ENCODE data around the gene PGGT1B. TPM values are rescaled to one million over a fixed set of nuclear protein-coding genes. Genes with fewer than 3 reads are reported as not detected.

PGGT1B gene
- total and polyA plus RNA-seq, 3 donors from 2014 or later = 10.2 to 15.6 (median 12.1) TPM

DNA sequence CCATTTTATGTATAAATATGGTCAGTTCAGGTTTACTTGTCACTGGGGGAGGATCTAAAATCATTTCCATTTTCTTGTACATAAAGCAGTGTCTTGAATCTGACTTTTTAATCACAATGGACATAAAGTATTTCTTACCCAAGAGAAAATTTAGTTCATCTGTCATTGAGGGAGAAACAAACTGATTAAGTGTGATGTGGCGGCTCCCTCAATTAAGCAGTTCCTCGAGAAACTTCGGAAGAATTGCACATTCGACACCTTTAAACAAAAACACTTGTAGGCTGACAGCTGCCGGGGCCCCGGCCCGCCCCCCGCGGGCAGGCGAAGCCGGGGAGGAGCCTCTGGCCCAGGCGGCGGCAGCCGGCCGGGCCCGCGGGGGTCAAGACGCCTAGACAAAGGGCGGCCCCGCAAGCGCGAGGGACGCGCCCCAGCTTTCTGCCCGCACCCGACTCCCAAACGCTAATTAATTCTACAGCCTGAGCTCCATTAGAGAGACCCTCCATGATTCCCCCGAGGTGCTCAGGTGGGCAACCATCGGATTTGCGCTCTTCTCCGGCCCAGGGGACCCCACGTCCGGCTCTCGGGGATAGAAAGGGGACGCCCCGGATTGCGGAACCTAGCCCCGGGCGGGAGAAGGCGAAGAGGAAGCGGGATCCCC is 93.7 kb downstream of the PGGT1B start:
- WGBS, 2 donors = 2 to 6% methylated on average over 19 to 39 of the region's 41 CpGs
- no peaks in the 10 kb centered on the region for H3K36me3 ChIP-seq (ENCODE audit: low read depth, missing control alignments)
- peak overlapping the region; percentile 41 to 57 for H3K27ac ChIP-seq
- DNase-seq = no peak
- no peaks in the 10 kb centered on the region for H3K9me3 ChIP-seq
- H3K4me3 ChIP-seq = peak overlapping the region; percentile 65 to 71
- intact Hi-C loops (cut with DNase I; ENCODE audit: low total_unique reads) = no loop called here
- H3K27me3 ChIP-seq = no peaks in the 10 kb centered on the region
- H3K4me1 ChIP-seq = no peaks in the 10 kb centered on the region
- TF ChIP-seq, protein P1, sequence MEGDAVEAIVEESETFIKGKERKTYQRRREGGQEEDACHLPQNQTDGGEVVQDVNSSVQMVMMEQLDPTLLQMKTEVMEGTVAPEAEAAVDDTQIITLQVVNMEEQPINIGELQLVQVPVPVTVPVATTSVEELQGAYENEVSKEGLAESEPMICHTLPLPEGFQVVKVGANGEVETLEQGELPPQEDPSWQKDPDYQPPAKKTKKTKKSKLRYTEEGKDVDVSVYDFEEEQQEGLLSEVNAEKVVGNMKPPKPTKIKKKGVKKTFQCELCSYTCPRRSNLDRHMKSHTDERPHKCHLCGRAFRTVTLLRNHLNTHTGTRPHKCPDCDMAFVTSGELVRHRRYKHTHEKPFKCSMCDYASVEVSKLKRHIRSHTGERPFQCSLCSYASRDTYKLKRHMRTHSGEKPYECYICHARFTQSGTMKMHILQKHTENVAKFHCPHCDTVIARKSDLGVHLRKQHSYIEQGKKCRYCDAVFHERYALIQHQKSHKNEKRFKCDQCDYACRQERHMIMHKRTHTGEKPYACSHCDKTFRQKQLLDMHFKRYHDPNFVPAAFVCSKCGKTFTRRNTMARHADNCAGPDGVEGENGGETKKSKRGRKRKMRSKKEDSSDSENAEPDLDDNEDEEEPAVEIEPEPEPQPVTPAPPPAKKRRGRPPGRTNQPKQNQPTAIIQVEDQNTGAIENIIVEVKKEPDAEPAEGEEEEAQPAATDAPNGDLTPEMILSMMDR (IDR thresholded peaks at IDR 0.05) = no peak
- no peak for TF ChIP-seq POLR2A (IDR thresholded peaks at IDR 0.05)

- Histone ChIP-seq H3K9me3 (no peaks in the 10 kb centered on the region), H3K27me3 (no peaks in the 10 kb centered on the region), H3K36me3 (ENCODE audit: low read depth, missing control alignments) (no peaks in the 10 kb centered on the region), H3K4me1 (no peaks in the 10 kb centered on the region), H3K27ac (no peak overlapping the region), H3K4me3 (no peak overlapping the region)
- intact Hi-C loops (cut with DNase I; ENCODE audit: low total_unique reads) = no loop called here
- no peak for DNase-seq
- 94 to 98% methylated on average over 6 to 12 of the region's 12 CpGs for WGBS, 2 donors
- no peak for TF ChIP-seq POLR2A (IDR thresholded peaks at IDR 0.05)
- TF ChIP-seq, protein P1 (IDR thresholded peaks at IDR 0.05) = no peak
These were observed 95.8 kb downstream of the PGGT1B start for GRCh38 chr5:115166744-115167393.

- TF ChIP-seq, protein P1 (IDR thresholded peaks at IDR 0.05) = no peak
- no peak for TF ChIP-seq POLR2A (IDR thresholded peaks at IDR 0.05)
- Histone ChIP-seq H3K36me3 (ENCODE audit: low read depth, missing control alignments) (no peaks in the 10 kb centered on the region), H3K27ac (no peak overlapping the region), H3K9me3 (no peaks in the 10 kb centered on the region), H3K4me1 (no peaks in the 10 kb centered on the region), H3K27me3 (no peaks in the 10 kb centered on the region), H3K4me3 (no peak overlapping the region)
- intact Hi-C loops (cut with DNase I; ENCODE audit: low total_unique reads) = no loop called here
- DNase-seq = no peak
- WGBS, 2 donors = 88 to 90% methylated on average over 4 to 5 of the region's 5 CpGs
These were observed 96.9 kb downstream of the PGGT1B start for GRCh38 chr5:115165790-115166189.

DNA sequence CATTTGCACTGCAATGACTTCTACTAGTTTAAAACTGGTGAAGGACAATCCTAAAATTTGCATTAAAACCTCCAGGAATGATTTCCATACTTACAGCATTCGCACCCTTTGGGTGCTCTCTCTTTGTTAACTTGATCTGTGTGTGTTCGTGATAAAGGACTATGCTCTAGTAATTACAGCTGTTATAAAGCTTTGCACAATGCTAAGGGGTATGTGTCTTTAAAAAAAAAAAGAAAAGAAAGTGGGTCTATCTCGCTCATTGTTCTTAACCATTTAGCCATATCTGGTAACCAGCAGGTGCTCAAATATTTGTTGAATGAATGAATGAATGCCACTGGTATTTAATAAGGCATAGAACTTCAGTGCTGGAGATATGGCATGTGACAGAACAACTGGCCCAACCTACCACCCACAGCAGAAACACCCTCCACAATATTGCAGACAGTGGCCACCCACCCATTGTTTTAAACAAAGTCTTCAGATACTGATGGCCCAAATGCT is 101.7 kb downstream of the PGGT1B start:
- no peak overlapping the region for H3K27ac ChIP-seq
- intact Hi-C loops (cut with DNase I; ENCODE audit: low total_unique reads) = no loop called here
- H3K36me3 ChIP-seq (ENCODE audit: low read depth, missing control alignments) = no peaks in the 10 kb centered on the region
- H3K9me3 ChIP-seq = no peaks in the 10 kb centered on the region
- TF ChIP-seq, protein P1 (IDR thresholded peaks at IDR 0.05) = no peak
- no peak for TF ChIP-seq POLR2A (IDR thresholded peaks at IDR 0.05)
- H3K4me1 ChIP-seq = no peaks in the 10 kb centered on the region
- no peak for DNase-seq
- H3K27me3 ChIP-seq = no peaks in the 10 kb centered on the region
- no peak overlapping the region for H3K4me3 ChIP-seq
- WGBS, 2 donors = 89 to 90% methylated on average over 3 of the region's 3 CpGs

Small RNA genes within 50 kb of the gene (small RNA-seq; reads per million reads assigned to genes)
- 0 reads per million in 2 donors for gene HMGN1P15

Other genes starting within 250 kb of the PGGT1B start
- gene TRIM36, start 93.0 kb downstream of the PGGT1B start, total RNA-seq = 100 to 1,000 TPM; 106 to 289 TPM
- gene TRIM36, start 93.0 kb downstream of the PGGT1B start, polyA plus RNA-seq (ENCODE audit: insufficient read depth, low read depth, low replicate concordance) = 384 TPM
- 10 to 100 TPM; 20.4 to 30.9 TPM for gene CCDC112, start 33.8 kb upstream of the PGGT1B start, total RNA-seq
- gene CCDC112, start 33.8 kb upstream of the PGGT1B start, polyA plus RNA-seq (ENCODE audit: insufficient read depth, low read depth, low replicate concordance) = 15.3 TPM